Gastrocnemius medialis (tissue), 4 donors: ENCODE measurements around the gene DNASE1L1. TPM values are rescaled to one million over a fixed set of nuclear protein-coding genes. Genes with fewer than 3 reads are reported as not detected.
A peak's percentile ranks its signal among the peaks of the same experiment; 100 is the strongest.

ENCODE experiments used
- ATAC-seq, 2 donors: fragments of 150-250 bp; one replicate each; pipeline ENCODE4 v1.9.1; 2016
- DNase-seq, 2 donors: peaks; one replicate each; pipeline ENCODE4 v3.0.0-alpha.2; 2019
- H3K27ac ChIP-seq, 4 donors: fragments of 200-600 bp; sonication (generic); 1 replicate in 1 of 4; 2 replicates in 3 of 4; pipeline ENCODE4 v1.5.1; 2016 to 2018; ENCODE audit warnings: mild to moderate bottlenecking in 2 of 4, moderate library complexity in 1 of 4
- H3K27me3 ChIP-seq, 3 donors: fragments of 200-600 bp; sonication (generic) in 2 of 3; 1 replicate in 1 of 3; 2 replicates in 2 of 3; pipeline versions ENCODE4 v1.5.1 to v1.6.0; 2016 to 2019; ENCODE audit warnings: mild to moderate bottlenecking in 1 of 3, moderate library complexity in 1 of 3
- H3K36me3 ChIP-seq, 2 donors: fragments of 200-600 bp; sonication (generic) in 1 of 2; one replicate each; pipeline ENCODE4 v1.5.1; 2017 to 2018
- H3K4me1 ChIP-seq, 2 donors: fragments of 200-600 bp; sonication (generic) in 1 of 2; one replicate each; pipeline ENCODE4 v1.5.1; 2016 to 2017; ENCODE audit warnings: mild to moderate bottlenecking in 2 of 2
- H3K4me3 ChIP-seq, 4 donors: fragments of 200-600 bp; sonication (generic) in 3 of 4; 1 replicate in 1 of 4; 2 replicates in 3 of 4; pipeline ENCODE4 v1.5.1; 2016 to 2019; ENCODE audit warnings: mild to moderate bottlenecking in 2 of 4
- H3K9me3 ChIP-seq, 3 donors: fragments of 200-600 bp; sonication (generic) in 2 of 3; 1 replicate in 1 of 3; 2 replicates in 2 of 3; pipeline ENCODE4 v1.5.1; 2016 to 2019
- POLR2A ChIP-seq, 2 donors: fragments of 450-650 bp; IDR thresholded peaks; one replicate each; pipeline ENCODE4 v1.6.1; 2017; ENCODE audit warnings: antibody characterized with exemption in 2 of 2, mild to moderate bottlenecking in 2 of 2, moderate library complexity in 2 of 2
- in situ Hi-C, 4 donors: fragments of 200-750 bp; cut with MboI; loops; one replicate each; pipeline versions ENCODE4 v1.15.0 to v1.8.0; 2017; ENCODE audit warnings: low sequenced_read_pairs in 4 of 4
- intact Hi-C: fragments of 100-400 bp; cut with DNase I; formaldehyde crosslinking; loops from one replicate; pipeline ENCODE4 v1.15.1; 2023; ENCODE audit warnings: low total_unique reads
- total RNA-seq, 4 donors: library from RNA; depleted of rRNA; stranded (reverse); fragments of >200 nt; gene quantifications; one replicate each; pipeline versions ENCODE4 v1.1.0 to v1.2.3, GENCODE V29; 2016
- TF ChIP-seq, protein P1 (sequence below), 5 experiments: fragments of 450-650 bp in 3 of 5; fragments of 200-600 bp in 2 of 5; sonication (generic) in 2 of 5; IDR thresholded peaks in 4 of 5; conservative IDR thresholded peaks in 1 of 5; 1 replicate in 4 of 5; 2 replicates in 1 of 5; pipeline ENCODE4 v1.5.1; 2016 to 2019; ENCODE audit warnings: antibody characterized with exemption in 5 of 5, mild to moderate bottlenecking in 3 of 5, moderate library complexity in 3 of 5

Gene DNASE1L1
- total RNA-seq, 4 donors from 2014 or later: 88.4 to 148 (median 116) TPM

DNA sequence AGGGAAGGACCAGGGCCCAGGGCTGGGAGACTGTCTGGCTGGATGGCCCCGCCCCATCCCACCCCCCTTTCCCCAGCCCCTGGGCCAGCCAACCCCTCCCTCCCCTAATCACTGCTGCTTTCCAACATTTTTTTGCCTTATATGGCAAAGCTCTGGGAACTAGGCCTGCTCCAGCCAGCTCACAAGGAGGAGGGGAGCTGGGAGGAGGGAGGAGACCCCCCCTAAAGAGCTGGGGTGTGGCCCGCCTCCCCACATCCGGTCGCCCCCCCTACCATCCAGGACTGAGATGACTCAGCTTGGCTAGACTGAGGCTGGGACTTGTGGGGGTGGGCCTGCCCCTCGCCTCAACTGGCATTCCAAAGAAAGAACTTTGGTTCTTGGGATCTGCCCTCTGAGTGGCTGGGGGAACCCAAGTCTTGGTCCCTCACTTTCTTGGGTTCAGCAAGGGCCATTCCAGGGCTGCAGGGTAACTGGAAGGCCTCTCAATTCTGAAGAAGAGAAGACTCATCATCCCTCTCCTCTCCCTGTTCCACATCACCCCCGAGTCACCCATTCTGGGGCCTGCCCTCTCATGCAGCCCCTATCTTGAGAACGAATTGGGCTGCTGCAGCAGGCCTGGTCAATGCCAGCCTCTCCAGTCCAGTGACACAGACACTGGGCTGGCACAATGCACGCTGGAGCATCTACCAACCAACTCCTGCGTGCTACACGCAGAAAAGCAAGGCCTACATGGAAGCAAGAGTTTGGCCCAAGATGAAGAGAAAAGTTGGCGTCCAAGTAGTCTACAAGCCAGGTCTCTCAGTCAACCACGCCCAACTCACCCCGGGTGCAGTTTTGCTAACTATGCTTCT is 39.4 kb downstream of the DNASE1L1 start:
- peak; percentile 13 to 16 for TF ChIP-seq POLR2A (IDR thresholded peaks at IDR 0.05)
- TF ChIP-seq, protein P1, sequence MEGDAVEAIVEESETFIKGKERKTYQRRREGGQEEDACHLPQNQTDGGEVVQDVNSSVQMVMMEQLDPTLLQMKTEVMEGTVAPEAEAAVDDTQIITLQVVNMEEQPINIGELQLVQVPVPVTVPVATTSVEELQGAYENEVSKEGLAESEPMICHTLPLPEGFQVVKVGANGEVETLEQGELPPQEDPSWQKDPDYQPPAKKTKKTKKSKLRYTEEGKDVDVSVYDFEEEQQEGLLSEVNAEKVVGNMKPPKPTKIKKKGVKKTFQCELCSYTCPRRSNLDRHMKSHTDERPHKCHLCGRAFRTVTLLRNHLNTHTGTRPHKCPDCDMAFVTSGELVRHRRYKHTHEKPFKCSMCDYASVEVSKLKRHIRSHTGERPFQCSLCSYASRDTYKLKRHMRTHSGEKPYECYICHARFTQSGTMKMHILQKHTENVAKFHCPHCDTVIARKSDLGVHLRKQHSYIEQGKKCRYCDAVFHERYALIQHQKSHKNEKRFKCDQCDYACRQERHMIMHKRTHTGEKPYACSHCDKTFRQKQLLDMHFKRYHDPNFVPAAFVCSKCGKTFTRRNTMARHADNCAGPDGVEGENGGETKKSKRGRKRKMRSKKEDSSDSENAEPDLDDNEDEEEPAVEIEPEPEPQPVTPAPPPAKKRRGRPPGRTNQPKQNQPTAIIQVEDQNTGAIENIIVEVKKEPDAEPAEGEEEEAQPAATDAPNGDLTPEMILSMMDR (IDR thresholded peaks at IDR 0.05 in 4 of 5, conservative IDR thresholded peaks at IDR 0.05 in 1 of 5): no peak
- DNase-seq: peak; percentile 32 to 67
- in situ Hi-C loops (no loop called here), intact Hi-C loops (loop anchor here (10.0 kb wide), 3 partner anchors 175 to 575 kb away; partner anchors contain the start of genes G6PD, HCFC1, IDH3G and IKBKG)
- Histone ChIP-seq H3K4me3 (peak overlapping the region; percentile 63 to 70 (median 67)), H3K27ac (peak overlapping the region; percentile 77 to 83 (median 80)), H3K27me3 (no peaks in the 10 kb centered on the region), H3K9me3 (no peaks in the 10 kb centered on the region), H3K36me3 (no peaks in the 10 kb centered on the region), H3K4me1 (peaks cover 4 to 18% of the 10 kb centered on the region in 2 donors)
- peak; percentile 10 to 25 for ATAC-seq

DNA sequence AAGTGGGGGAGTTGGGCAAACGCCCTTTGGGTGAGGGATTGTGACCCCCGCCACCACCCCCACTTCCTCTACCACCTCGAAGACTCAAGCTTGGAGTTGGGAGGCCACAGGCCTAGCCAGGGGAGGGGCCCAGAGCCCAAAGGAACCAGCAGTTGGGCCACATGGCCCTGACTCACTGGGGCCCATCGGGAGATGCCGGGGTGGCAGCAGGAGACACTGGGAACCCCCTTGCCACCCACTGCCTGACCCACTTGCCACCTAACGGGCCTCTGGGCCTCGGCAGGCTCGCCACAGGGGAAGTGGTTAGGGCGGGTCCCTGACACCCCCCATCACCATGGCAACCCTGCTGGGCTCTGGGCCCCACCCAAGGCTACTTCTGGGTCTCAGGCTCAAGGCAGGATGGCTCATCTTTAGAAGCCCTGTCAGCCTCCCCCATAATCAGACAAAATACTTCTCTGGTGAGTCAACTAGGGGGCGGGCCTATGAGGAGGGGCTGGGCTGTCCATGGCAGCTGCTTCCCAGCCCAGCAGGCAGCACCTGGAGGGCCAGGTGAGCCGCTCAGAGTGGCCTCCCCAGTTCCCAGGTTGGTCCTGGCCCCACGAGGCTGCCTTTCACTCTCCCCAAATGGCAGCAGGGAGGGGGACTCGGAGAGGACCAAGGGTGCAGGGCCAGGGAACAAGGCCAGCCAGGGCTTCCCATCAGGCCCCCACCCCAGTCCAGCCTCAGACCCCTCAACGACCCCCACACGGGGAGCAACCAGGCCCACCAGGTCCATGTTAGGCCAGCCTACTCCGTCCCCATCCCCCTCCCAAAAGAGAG is 40.2 kb downstream of the DNASE1L1 start:
- Histone ChIP-seq H3K4me3 (peak overlapping the region; percentile 28 to 68 (median 52)), H3K4me1 (peaks cover under 1 to 14% of the 10 kb centered on the region in 2 donors), H3K27ac (peak overlapping the region; percentile 77 to 83 (median 80)), H3K36me3 (no peaks in the 10 kb centered on the region), H3K27me3 (no peaks in the 10 kb centered on the region), H3K9me3 (no peaks in the 10 kb centered on the region)
- TF ChIP-seq, protein P1 (IDR thresholded peaks at IDR 0.05 in 4 of 5, conservative IDR thresholded peaks at IDR 0.05 in 1 of 5): no peak
- TF ChIP-seq POLR2A (IDR thresholded peaks at IDR 0.05): no peak
- in situ Hi-C loops (no loop called here), intact Hi-C loops (no loop called here)
- DNase-seq (peak; percentile 33 to 68), ATAC-seq (peak; percentile 16 to 17)

DNA sequence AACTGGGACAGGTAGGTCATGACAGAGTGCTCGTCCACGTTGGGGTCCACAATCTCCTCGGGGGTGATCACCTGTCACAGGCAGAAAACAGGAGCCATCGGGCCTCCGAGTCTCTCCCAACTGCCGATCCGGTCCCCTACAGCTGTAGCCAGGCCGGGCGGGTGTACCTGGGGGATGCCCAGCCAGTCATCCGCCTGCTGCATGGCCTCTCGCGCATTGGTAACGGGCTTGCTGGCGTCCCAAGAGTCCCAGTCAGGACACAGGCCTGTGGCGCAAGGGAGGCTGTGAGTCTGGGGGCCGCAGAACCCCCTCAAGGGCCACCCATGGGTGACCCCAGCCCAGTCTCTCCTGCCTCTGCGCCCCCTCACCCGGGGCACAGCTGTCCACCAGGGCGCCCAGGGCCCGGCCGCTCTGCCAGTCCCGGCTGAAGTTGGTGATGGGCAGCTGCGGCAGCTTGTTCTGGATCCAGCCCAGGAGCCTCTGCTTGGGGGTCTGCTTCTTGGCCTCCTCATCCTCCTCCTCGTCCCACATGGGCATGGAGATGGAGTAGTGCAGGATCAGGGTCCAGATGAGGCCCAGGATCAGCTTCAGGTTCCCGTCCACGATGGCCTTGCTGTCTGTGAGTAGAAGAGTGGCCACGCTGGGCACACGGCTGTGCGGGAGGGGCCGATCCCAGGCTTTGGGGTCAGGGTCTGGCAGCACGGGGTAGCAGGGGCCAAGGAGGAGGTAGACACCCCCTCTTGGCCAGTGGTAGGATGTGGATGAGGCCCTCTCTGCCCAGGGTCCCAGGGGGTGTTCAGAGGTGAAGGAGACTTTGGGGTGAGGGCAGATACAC is 41.4 kb downstream of the DNASE1L1 start:
- H3K4me1 ChIP-seq: peaks cover 0 to 10% of the 10 kb centered on the region in 2 donors
- H3K4me3 ChIP-seq: no peak overlapping the region
- in situ Hi-C loops: no loop called here
- intact Hi-C loops: no loop called here
- no peaks in the 10 kb centered on the region for H3K9me3 ChIP-seq
- no peak for TF ChIP-seq POLR2A (IDR thresholded peaks at IDR 0.05)
- TF ChIP-seq, protein P1 (IDR thresholded peaks at IDR 0.05 in 4 of 5, conservative IDR thresholded peaks at IDR 0.05 in 1 of 5): no peak
- H3K27ac ChIP-seq: peak overlapping the region; percentile 77 to 83 (median 80)
- DNase-seq (no peak), ATAC-seq (no peak)
- H3K36me3 ChIP-seq: no peaks in the 10 kb centered on the region
- H3K27me3 ChIP-seq: no peaks in the 10 kb centered on the region

DNA sequence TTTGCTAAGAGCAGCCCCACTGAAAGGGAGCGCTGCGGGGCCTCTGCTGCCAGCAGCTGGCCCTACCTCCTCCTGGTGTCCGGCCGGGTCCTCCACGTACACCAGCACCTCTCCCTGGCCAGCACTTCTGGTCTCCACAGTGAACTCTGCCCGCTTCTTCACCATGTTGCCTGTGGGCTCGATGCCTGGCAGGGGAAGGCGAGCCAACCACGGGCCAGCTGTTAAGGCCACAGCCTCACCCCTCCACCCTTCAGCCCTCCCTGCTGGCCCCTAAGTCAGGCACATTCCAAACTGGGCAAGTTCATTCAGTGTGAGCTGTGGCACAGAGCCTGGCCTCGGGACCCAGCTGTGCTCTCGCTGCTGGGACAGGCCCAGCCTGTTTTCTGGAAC is 42.4 kb downstream of the DNASE1L1 start:
- in situ Hi-C loops (no loop called here), intact Hi-C loops (no loop called here)
- ATAC-seq (no peak), DNase-seq (peak in 1 of 2 donors; percentile 31)
- Histone ChIP-seq H3K27ac (peak overlapping the region; percentile 35 to 83 (median 79)), H3K9me3 (no peaks in the 10 kb centered on the region), H3K4me3 (no peak overlapping the region), H3K27me3 (no peaks in the 10 kb centered on the region), H3K36me3 (no peaks in the 10 kb centered on the region), H3K4me1 (peaks cover 0 to 10% of the 10 kb centered on the region in 2 donors)
- TF ChIP-seq, protein P1 (IDR thresholded peaks at IDR 0.05 in 4 of 5, conservative IDR thresholded peaks at IDR 0.05 in 1 of 5): no peak
- TF ChIP-seq POLR2A (IDR thresholded peaks at IDR 0.05): no peak
